GM21360 (cell line): Measurements from ENCODE around the gene CTPS1.

Experiments
- ATAC-seq: cut with Tn5 transposase; IDR thresholded peaks from one replicate; pipeline ENCODE4 v1.9.1; 2021; ENCODE audit warnings: mild to moderate bottlenecking, moderate library complexity; ENCODE audit not compliant: unreplicated experiment

The CTPS1 gene

GRCh38 chr1:40979241-40980067, at the start of gene CTPS1:
TSS of gene CTPS1 (plus strand) at chr1:40979696. CDS start at chr1:40983291, 3,595 bp downstream.
- ATAC-seq = peak; percentile 79

DNA sequence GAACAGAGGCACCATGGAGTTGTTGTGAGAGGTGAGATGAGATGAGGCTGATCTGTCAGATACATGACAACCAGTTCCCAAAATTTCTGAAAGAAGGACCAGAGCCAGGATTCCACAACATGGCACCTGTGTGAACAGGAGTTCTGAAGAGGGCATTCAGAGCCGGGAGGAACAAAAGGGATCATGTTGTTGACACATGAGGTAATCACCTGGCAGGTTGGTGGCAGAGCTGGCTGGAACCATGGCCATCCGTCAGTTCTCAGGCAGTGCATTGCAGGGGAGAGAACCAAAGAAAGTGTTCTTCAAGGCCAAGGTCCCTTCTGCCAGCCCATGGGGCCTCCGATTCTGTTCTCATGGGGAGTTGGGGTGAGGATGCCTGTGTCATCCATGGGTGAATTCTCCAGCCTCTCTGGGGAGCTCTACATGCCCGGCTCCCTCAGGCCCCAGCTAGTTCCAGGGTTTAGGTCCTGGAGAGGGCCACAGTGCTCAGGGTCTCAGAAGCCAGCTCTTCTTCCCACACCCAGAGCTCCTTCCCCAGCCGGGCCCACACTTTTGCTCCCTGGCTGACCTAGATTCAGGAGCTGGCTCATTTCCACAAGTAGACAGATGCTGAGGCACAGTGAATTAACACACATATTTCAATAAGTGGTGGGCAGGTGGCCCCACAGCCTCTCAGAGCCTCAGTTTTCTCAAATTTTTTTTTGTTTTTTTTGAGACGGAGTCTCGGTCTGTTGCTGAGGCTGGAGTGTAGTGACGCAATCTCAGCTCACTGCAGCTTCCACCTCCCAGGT, 49.1 kb upstream of the CTPS1 start:
- no peak for ATAC-seq

- no peak for ATAC-seq
Observed at GRCh38 chr1:40931601-40932000, 47.9 kb upstream of the CTPS1 start.

DNA sequence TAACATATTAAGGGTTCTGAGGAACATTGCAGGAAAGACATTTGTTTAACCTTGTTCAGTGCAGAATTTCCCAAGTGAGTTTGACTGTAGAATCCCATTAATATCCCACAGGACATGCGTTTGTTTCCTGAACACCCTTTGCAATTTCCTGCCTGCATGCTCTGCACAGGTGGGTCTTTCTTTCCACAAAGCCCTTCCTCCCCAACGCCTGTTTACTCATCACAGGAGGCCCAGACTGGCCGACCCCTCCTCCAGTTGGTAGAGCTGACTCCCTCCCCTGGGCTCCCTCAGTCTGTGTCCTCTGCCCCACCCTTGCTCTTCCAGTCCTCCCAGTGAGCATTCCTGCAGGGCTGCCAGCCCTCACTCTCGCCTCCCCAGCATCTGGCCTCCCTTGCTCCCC, 47.5 kb upstream of the CTPS1 start:
- ATAC-seq = no peak

GRCh38 chr1:40936931-40937339, 42.6 kb upstream of the CTPS1 start:
- ATAC-seq = no peak

DNA sequence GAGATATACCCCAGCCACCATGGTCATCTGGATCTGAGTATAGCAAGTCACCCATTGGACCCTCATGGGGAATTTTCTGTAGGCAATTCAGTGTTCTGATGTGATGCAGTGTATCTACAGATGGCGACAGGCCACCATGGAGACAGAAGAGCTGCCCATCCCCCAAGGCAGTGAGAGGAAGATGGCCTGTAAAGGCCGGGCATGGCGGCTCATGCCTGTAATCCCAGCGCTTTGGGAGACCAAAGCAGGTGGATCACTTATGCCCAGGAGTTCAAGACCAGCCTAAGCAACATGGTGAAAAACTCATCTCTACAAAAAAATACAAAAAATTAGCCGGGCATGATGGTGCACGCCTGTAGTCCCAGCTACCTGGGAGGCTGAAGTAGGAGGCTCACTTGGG, 41.1 kb upstream of the CTPS1 start:
- ATAC-seq = no peak

- ATAC-seq = no peak
Observed at GRCh38 chr1:40939320-40940059, 40.0 kb upstream of the CTPS1 start.

DNA sequence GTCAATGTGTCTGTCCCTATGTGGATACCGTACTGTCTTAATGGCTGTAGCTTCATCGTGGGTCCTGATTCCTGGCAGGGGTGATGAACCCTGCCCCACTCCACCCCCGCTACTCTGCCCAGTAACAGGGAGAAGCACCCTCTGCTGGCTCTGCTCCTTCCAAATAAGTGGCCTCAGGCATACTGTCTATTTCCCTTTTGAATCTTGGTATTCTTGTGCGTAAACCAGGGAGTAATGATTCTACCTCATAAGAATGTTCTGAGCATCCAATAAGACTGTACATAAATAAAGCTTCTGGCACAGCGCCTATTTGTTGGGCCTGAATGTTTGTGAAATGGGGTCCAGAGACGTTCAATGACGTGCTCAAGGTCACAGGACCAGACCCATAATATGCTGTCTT, 35.2 kb upstream of the CTPS1 start:
- no peak for ATAC-seq

DNA sequence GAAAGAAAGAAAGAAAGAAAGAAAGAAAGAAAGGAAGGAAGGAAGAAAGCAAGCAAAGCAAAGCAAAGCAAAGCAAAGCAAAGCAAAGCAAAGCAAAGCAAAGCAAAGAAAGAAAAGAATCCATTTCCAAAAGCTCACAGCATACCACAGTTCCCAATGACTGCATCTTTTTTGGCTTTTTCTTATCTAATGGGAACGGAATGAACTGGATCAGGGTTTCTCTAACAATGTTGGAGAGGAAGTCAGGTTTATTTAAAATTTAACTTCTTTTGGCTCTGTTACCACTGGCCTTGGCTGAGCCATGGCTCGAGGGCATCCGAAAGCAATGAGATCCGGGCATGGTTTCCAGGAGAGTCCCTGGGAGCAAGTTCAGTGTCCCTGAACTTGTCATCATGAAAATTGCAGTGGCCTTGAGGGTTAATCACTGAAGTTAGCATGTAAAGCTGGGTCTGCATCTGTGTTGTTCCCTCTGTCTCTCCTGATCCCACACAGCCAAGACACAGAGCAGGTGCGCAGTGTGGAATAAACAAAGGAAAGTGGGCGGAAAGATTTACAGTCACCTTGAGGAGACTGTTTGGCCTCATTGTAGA, 34.6 kb upstream of the CTPS1 start:
- ATAC-seq = no peak

DNA sequence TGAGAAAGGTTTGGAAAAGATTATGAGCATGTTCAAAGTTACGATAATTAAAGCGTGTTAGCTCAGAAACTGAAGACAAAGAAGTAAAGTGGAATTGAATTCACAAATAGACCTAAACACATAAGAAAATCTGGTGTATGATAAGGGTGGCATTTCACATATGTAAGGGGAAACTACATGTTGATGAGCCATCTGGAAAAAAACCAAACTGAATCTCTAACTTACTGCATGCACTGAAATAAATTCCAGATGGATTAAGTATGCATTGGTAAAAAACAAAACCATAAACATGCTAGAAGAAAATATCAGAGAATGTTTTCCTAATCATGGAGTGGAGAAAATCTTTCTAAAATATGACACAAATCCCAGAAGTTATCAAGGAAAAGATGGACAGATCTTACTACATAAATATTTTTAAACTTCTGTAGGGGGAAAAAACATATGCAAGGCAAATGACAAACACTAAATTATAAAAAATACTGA, 34.0 kb upstream of the CTPS1 start:
- no peak for ATAC-seq

GRCh38 chr1:40948741-40949443, 30.6 kb upstream of the CTPS1 start:
- no peak for ATAC-seq

DNA sequence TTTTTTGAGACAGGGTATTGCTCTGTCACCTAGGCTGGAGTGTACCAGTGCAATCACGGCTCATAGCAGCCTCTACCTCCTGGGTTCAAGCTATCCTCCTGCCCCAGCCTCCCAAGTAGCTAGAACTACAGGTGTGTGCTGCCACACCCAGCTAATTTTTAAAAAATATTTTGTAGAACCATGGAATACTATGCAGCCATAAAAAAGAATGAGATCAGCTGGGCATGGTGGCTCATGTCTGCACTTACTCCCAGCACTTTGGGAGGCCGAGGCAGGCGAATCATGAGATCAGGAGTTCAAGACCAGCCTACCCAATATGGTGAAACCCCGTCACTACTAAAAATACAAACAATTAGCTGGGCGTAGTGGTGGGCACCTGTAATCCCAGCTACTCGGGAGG, 29.9 kb upstream of the CTPS1 start:
- no peak for ATAC-seq

DNA sequence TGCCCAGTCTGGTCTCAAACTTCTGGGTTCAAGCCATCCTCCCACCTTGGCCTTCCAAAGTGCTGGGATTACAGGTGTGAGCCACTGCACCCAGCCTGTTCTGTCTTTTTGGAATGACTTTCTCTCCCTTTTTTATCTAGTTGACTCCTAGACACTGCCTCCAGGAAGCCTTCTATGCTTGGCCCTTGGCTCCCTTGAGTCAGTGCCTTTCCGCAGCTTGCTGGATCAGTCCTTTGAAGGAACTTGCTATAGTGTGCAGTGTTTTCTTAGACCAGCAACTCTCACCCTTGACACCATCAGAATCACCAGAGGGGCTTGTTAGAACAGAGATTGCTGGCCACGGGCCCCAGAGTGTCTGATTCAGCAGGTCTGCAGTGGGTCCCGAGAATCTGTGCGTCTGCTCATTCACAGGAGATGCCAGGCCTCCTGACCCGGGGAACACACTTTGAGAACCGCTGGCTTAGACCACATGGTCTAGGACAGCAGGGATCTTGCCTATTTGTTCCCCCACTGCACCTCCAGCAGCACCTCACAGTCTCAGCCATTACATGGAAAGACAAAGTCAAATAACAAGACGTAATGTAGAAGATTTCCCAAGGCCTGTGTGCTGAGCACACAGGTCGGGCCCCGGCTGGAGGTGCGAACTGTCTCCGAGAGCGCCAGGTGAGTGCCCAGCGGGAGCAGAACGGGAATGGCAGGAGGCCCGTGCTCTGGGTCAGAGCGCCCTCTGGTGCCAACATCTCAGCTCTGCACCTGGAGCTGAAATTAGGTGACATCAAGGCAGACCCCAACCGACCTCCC, 27.4 kb upstream of the CTPS1 start:
- no peak for ATAC-seq

- no peak for ATAC-seq
Observed at GRCh38 chr1:40952744-40953315, 26.7 kb upstream of the CTPS1 start.

DNA sequence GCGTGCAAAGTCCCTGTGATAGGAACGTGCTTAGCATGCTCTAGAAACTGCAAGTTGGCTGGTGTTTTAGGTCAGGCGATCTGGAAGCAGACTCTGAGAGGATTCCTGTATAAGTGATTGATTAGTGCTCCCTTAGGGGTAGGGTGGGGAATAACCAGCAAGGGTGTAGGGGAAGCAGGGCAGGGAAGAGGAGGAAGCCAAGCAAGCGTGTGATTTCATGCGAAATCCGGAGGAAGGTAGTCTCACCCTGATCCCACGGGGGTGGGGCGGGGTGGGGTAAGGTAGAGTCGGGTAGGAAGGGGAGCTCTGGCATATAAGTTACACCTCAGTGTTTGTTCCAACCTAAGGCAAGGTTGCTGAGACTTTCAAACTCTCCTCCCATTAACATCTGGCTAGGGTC, 24.9 kb upstream of the CTPS1 start:
- ATAC-seq = no peak

- ATAC-seq = no peak
Observed at GRCh38 chr1:40955266-40955665, 24.2 kb upstream of the CTPS1 start.

GRCh38 chr1:40956407-40956806, 23.1 kb upstream of the CTPS1 start:
- no peak for ATAC-seq

GRCh38 chr1:40958210-40958609, 21.3 kb upstream of the CTPS1 start:
- no peak for ATAC-seq

DNA sequence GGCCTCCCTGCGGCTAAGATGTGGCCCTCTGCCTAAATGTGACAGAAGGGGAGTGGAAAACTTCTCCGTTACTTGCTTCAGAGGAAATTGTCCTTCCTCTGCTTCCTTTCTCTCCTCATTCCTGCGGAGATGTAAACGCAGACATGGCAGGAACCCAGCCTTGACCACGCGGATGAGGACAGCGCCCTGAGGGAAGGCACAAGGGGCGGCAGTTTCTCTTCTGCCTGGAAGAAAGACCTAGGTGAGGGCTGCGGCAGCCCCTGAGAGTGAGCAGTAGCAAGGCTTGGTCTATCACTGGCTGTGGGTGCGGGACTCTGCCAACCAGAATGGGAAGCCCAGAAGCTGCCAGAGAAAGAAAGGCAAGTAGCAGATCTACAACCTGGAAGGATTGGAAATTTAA, 14.0 kb upstream of the CTPS1 start:
- no peak for ATAC-seq
